Measurements from ENCODE around the gene MEIOC.
A peak's percentile ranks its signal among the peaks of the same experiment; 100 is the strongest.
"Not testable (repeated sequence)": the region's sequence is repeated elsewhere in the genome, so short reads cannot be mapped to it uniquely, and the experiment has no call there.

MEIOC gene

GRCh38 chr17:44648963-44649362 is 7.3 kb upstream of the MEIOC start:
- DNase-seq, result no peak

GRCh38 chr17:44651228-44651627 is 5.0 kb upstream of the MEIOC start:
- no peak for DNase-seq

DNA sequence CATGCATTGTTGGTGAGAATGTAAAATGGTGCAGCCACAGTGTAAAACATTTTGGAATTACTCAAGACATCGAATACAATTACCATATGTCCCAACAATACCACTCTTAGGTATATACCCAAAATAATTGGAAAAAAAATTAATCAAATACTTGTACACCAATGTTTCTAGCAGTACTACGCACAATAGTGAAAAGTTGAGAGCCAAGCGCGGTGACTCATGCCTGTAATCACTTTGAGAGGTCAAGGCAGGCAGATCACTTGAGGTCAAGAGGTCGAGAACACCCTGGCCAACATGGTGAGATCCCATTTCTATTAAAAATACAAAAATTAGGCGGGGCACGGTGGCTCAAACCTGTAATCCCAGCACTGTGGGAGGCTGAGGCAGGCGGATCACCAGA is 3.5 kb upstream of the MEIOC start:
- DNase-seq, result no peak

DNA sequence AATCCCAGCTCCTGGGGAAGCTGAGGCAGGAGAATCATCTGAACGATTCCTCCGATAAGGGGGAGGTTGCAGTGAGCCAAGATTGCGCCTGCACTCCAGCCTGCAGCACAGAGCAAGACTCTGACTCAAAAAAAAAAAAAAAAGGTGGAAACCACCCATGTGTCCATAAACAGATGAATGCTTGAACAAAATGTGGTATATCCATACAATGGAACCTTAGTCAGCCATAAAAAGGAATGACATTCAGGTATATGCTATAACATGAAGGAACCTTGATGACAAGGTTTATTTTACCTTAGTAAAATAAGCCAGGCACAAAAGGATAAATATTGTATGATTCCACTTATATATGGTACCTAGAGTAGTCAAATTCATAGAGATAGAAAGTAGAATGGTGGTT is 2.9 kb upstream of the MEIOC start:
- DNase-seq, result no peak

GRCh38 chr17:44653954-44654353 is 2.3 kb upstream of the MEIOC start:
- DNase-seq, result no peak

- no peak for DNase-seq
These were observed 5.6 kb downstream of the MEIOC start for GRCh38 chr17:44661835-44662234.

DNA sequence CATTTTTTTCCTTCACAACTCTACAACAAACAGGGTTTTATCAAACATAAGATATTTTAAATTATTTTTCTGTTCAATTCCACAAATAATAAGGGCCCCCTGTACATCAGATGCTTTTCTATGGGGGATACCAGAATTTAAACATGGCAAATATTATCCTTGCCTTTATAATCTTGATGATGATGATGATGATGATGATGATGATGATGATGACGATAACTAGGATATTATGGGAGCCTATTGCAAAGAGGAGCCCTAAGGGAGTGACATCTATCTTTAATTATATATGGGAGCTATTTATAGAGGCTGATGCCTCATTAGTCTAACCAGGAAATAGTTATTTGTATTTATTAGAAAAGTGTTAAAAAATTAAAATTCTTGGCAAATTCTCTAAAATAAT is 6.8 kb downstream of the MEIOC start:
- DNase-seq, result no peak

GRCh38 chr17:44664867-44665266 is 8.6 kb downstream of the MEIOC start:
- DNase-seq, result no peak

- DNase-seq, result no peak
These were observed 9.7 kb downstream of the MEIOC start for GRCh38 chr17:44666006-44666405.

- DNase-seq, result peak; percentile 41
These were observed 16.3 kb downstream of the MEIOC start for GRCh38 chr17:44672479-44673093.

DNA sequence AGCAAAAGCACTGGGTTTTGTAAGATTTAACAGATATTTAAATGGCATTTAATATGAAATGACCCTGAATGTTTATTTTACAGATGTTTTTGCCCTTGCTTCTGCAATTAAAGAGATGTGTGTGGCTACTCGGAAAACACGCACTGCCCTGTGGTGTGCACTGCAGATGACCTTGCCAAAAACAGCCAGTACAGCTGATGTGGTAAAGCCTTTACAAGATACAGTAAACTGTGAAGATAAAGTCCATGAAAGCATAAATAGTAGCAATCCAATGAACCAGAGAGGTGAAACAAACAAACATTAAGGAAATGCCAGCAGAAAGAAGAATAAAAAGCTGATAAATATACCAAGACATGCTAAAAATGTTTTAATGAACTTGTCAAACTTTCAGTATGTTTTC is 17.6 kb downstream of the MEIOC start:
- no peak for DNase-seq

DNA sequence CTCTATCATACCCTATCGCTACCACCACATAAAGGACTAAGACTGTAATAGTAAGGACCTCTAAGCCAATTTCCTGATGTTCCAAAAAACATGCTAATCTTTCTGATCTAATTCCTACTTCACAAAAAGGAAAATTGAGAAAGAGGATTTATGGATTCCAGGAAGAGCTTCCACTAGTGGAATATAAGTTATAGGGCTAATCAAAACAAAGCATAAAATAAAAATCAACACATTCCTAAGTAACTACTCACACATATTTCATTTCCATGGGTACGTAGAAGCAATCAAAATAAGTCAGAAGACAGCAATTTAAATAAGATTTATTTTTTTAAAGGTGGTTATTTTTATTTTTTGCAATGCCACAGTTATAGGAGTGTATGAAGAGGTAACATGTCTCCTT is 20.9 kb downstream of the MEIOC start:
- no peak for DNase-seq

- DNase-seq, result peak; percentile 21
These were observed 27.0 kb downstream of the MEIOC start for GRCh38 chr17:44683303-44683702.

DNA sequence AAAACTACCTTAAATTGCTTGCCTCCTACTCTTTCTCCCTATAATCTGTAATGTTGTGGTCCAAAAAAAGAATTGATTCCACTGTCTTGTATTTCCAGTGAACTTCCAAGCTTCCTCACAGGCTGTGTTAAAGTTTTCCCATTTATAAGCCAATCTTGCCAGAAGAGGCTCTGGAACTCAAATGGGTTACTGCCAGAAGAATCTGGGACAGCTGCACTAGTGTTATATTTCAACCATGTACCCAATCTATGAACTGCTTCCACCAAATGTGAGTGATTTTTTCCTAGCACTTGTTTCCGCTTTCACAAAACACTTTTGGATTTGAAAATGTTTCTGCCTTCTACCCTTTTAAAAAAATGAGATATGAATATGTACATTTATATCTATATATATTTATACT is 31.5 kb downstream of the MEIOC start:
- no peak for DNase-seq

- no peak for DNase-seq
These were observed 31.9 kb downstream of the MEIOC start for GRCh38 chr17:44688200-44688599.

DNA sequence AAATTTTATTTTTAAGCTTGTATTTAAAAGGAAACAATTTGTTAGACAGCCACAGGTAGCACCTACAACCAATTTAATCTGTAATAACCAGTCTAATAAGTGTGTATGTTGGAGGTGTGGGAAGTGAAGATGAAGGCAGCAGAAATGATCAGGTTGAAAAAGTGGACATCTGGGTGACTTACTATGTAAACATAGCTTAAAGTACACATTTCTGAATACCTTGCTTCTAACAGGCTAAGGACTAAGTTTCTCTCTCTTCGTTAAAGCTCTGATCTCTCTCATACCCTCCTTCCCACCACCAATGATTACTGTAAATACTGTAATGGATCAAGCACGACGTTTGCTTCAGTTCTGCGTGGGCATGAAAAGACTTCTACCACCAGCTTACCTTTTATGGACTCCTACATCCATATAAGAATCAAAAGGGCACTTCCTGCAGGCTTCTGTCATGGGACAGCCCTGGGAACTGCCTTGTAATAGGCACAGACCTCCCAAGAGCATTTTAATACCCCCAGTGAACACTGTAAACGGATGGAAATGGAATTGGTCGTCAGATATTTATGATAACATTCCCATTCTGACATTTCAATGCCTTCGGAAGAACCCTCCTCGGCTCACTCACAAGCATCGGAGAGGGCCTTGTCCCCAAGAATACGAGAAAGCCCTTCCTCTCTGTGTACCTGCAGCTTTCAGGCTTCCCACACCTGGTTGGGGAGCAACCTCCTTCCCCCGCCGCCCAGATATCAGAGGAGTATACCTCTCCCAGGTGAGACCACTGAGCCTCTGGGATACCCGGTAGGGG is 32.6 kb downstream of the MEIOC start:
- DNase-seq, result peak; percentile 14

DNA sequence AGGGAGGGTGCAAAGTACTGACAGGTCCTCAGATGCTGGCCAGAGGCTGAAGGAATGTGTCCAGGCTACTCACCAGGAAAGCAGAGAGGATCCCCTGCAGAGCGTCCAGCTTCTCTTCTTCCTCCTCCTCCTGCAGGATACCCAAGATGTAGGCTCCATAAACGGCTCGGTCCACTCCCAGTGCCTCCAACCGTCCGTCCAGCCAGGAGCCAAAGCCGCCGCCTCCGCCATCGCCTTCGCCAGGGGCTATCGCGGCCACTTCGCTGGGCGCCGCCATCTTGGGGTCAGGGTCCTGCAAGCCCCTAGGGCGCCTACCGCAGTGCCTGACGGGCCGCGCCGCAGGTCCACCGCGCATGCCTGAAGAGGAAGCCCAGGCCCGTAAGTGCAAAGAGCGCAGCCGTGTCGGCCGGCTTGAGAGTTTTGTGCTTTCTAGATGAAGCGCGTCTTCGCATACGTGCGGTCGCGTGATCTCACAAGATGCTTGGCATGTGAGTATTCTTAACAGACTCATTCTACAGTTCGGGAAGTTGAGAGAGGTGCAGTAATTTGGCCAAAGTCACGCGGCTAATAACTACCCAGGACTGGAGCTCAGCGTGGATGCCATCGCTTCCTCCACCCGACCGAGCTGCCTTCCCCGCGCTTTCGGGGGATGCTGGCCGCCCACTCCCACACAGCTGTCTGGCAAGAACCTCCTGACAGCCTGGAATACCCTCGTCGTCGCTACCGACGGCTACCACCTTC is 33.4 kb downstream of the MEIOC start, which contains the start of gene CCDC43:
TSS of gene CCDC43 (minus strand) at position 300 of the 741 bp plus-strand sequence. CDS start at position 277, 23 bp downstream.
- peak; percentile 95 for DNase-seq

DNA sequence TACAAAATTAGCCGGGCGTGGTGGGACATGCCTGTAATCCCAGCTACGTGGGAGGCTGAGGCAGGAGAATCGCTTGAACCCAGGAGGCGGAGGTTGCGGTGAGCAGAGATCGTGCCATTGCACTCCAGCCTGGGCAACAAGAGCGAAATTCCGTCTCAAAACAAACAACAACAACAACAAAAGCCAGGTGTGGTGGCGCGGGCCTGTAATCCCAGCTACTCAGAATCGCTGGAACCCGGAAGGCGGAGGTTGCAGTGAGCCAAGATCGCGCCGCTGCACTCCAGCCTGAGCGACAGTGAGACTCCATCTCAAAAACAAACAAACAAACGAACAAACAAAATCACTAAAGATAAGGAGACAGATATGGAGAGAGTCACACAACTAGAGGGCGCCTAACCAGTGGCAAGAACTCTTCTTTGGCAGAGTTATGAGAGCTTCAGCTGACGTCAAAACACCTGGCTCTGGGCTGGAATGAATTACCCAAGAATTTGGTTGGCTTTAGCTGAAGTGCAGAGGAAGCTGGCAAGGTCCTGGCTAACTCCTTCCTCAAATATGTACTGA is 34.6 kb downstream of the MEIOC start:
- not testable (repeated sequence) for DNase-seq

DNA sequence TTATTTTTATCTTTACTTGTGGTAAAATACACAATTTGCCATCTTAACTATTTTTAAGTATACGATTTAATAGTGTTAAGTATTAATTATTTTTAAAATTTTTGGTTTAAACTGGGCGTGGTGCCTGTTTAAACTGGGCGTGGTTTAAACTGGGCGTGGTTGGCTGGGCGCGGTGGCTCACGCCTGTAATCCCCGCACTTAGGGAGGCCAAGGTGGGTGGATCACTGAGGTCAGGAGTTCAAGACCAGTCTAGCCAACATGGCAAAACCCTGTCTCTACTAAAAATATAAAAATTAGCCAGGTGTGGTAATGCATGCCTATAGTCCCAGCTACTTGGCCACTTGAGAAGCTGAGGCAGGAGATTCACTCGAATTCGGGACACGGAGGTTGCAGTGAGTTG is 37.3 kb downstream of the MEIOC start:
- DNase-seq, result no peak

GRCh38 chr17:44700288-44700687 is 44.0 kb downstream of the MEIOC start:
- not testable (repeated sequence) for DNase-seq

- no peak for DNase-seq
These were observed 51.6 kb downstream of the MEIOC start for GRCh38 chr17:44707755-44708400.

- DNase-seq, result peak; percentile 92
These were observed 52.4 kb downstream of the MEIOC start, which contains the start of gene DBF4B for GRCh38 chr17:44708401-44709263. TSS of gene DBF4B (plus strand) at chr17:44708665. CDS start at chr17:44708821, 156 bp downstream.

Data from suppressor macrophage treated with lipopolysaccharide for 4 hours (primary cell).